Bone marrow (tissue), 2 donors: Measurements from ENCODE around the gene SLX4IP.
"Not testable (repeated sequence)": the region's sequence is repeated elsewhere in the genome, so short reads cannot be mapped to it uniquely, and the experiment has no call there.

Source experiments
- DNase-seq, 2 donors: peaks; one replicate each; lab custom pipeline; 2025; lab: John Stamatoyannopoulos, UW

SLX4IP gene

GRCh38 chr20:10434832-10435812 is at the start of gene SLX4IP:
SLX4IP (plus strand) TSS chr20:10435305; CDS start chr20:10458205, 22,900 bp downstream.
- DNase-seq, result peak; percentile 59 to 91

GRCh38 chr20:10385850-10386544 is 49.1 kb upstream of the SLX4IP start:
- DNase-seq, result no peak

GRCh38 chr20:10387686-10388085 is 47.4 kb upstream of the SLX4IP start:
- DNase-seq, result no peak

- no peak for DNase-seq
These were observed 46.5 kb upstream of the SLX4IP start for GRCh38 chr20:10388597-10388996.

- no peak for DNase-seq
These were observed 44.4 kb upstream of the SLX4IP start for GRCh38 chr20:10390709-10391108.

- not testable (repeated sequence) for DNase-seq
These were observed 40.4 kb upstream of the SLX4IP start for GRCh38 chr20:10394752-10395151.

- DNase-seq, result no peak
These were observed 36.2 kb upstream of the SLX4IP start for GRCh38 chr20:10398834-10399369.

GRCh38 chr20:10402938-10403608 is 32.0 kb upstream of the SLX4IP start:
- no peak for DNase-seq

GRCh38 chr20:10404023-10404628 is 31.0 kb upstream of the SLX4IP start:
- DNase-seq, result peak in 1 of 2 donors; percentile 18

GRCh38 chr20:10404959-10405530 is 30.1 kb upstream of the SLX4IP start:
- no peak for DNase-seq

GRCh38 chr20:10408108-10408813 is 26.8 kb upstream of the SLX4IP start:
- DNase-seq, result no peak

GRCh38 chr20:10411673-10412072 is 23.4 kb upstream of the SLX4IP start:
- no peak for DNase-seq

GRCh38 chr20:10412591-10413408 is 22.3 kb upstream of the SLX4IP start:
- no peak for DNase-seq

GRCh38 chr20:10415013-10415650 is 20.0 kb upstream of the SLX4IP start:
- no peak for DNase-seq

GRCh38 chr20:10417218-10417617 is 17.9 kb upstream of the SLX4IP start:
- DNase-seq, result not testable (repeated sequence)

- no peak for DNase-seq
These were observed 15.5 kb upstream of the SLX4IP start for GRCh38 chr20:10419550-10420133.

GRCh38 chr20:10423735-10424134 is 11.4 kb upstream of the SLX4IP start:
- DNase-seq, result no peak

GRCh38 chr20:10427060-10427692 is 7.9 kb upstream of the SLX4IP start:
- DNase-seq, result peak in 1 of 2 donors; percentile 34
